ENCODE results near the gene CCSER1. TPM values are rescaled to one million over a fixed set of nuclear protein-coding genes. Genes with fewer than 3 reads are reported as not detected.

Gene CCSER1
- total RNA-seq, 2 donors from 2014 or later: 1.5 to 2.7 TPM

- no peak for TF ChIP-seq CTCF (IDR thresholded peaks at IDR 0.05)
- H3K36me3 ChIP-seq: no peaks in the 10 kb centered on the region
- no peaks in the 10 kb centered on the region for H3K4me1 ChIP-seq (ENCODE audit: control insufficient read depth in 1 of 2, low read depth in 2 of 2)
- H3K4me3 ChIP-seq: no peak overlapping the region
- no peaks in the 10 kb centered on the region for H3K9me3 ChIP-seq
- DNase-seq (ENCODE audit: low spot score): no peak
- H3K27ac ChIP-seq: no peak overlapping the region
- no peaks in the 10 kb centered on the region for H3K27me3 ChIP-seq (replicated peaks; ENCODE audit: insufficient read depth)
- ATAC-seq (ENCODE audit: insufficient number of reproducible peaks, low FRiP score, low read depth): no peak
Measured at GRCh38 chr4:90159193-90159592, 32.0 kb downstream of the CCSER1 start.

GRCh38 chr4:90160044-90160443, 32.9 kb downstream of the CCSER1 start:
- Histone ChIP-seq H3K27me3 (replicated peaks; ENCODE audit: insufficient read depth) (no peaks in the 10 kb centered on the region), H3K36me3 (no peaks in the 10 kb centered on the region), H3K9me3 (no peaks in the 10 kb centered on the region), H3K4me1 (ENCODE audit: control insufficient read depth in 1 of 2, low read depth in 2 of 2) (no peaks in the 10 kb centered on the region), H3K4me3 (no peak overlapping the region), H3K27ac (no peak overlapping the region)
- TF ChIP-seq CTCF (IDR thresholded peaks at IDR 0.05): no peak
- no peak for DNase-seq (ENCODE audit: low spot score)
- no peak for ATAC-seq (ENCODE audit: insufficient number of reproducible peaks, low FRiP score, low read depth)

- TF ChIP-seq CTCF (IDR thresholded peaks at IDR 0.05): no peak
- DNase-seq (ENCODE audit: low spot score): no peak
- ATAC-seq (ENCODE audit: insufficient number of reproducible peaks, low FRiP score, low read depth): no peak
- no peaks in the 10 kb centered on the region for H3K4me1 ChIP-seq (ENCODE audit: control insufficient read depth in 1 of 2, low read depth in 2 of 2)
- H3K36me3 ChIP-seq: no peaks in the 10 kb centered on the region
- no peaks in the 10 kb centered on the region for H3K9me3 ChIP-seq
- no peak overlapping the region for H3K27ac ChIP-seq
- H3K27me3 ChIP-seq (replicated peaks; ENCODE audit: insufficient read depth): no peaks in the 10 kb centered on the region
- no peak overlapping the region for H3K4me3 ChIP-seq
Measured at GRCh38 chr4:90162566-90162965, 35.4 kb downstream of the CCSER1 start.

- H3K9me3 ChIP-seq: no peaks in the 10 kb centered on the region
- H3K27me3 ChIP-seq (replicated peaks; ENCODE audit: insufficient read depth): no peaks in the 10 kb centered on the region
- no peak overlapping the region for H3K27ac ChIP-seq
- DNase-seq (ENCODE audit: low spot score): no peak
- ATAC-seq (ENCODE audit: insufficient number of reproducible peaks, low FRiP score, low read depth): no peak
- no peaks in the 10 kb centered on the region for H3K36me3 ChIP-seq
- no peaks in the 10 kb centered on the region for H3K4me1 ChIP-seq (ENCODE audit: control insufficient read depth in 1 of 2, low read depth in 2 of 2)
- no peak overlapping the region for H3K4me3 ChIP-seq
- no peak for TF ChIP-seq CTCF (IDR thresholded peaks at IDR 0.05)
Measured at GRCh38 chr4:90163872-90164271, 36.7 kb downstream of the CCSER1 start.

GRCh38 chr4:90165883-90166282, 38.7 kb downstream of the CCSER1 start:
- no peaks in the 10 kb centered on the region for H3K4me1 ChIP-seq (ENCODE audit: control insufficient read depth in 1 of 2, low read depth in 2 of 2)
- DNase-seq (ENCODE audit: low spot score) (no peak), ATAC-seq (ENCODE audit: insufficient number of reproducible peaks, low FRiP score, low read depth) (no peak)
- no peaks in the 10 kb centered on the region for H3K36me3 ChIP-seq
- no peak for TF ChIP-seq CTCF (IDR thresholded peaks at IDR 0.05)
- no peak overlapping the region for H3K27ac ChIP-seq
- H3K27me3 ChIP-seq (replicated peaks; ENCODE audit: insufficient read depth): no peaks in the 10 kb centered on the region
- no peak overlapping the region for H3K4me3 ChIP-seq
- no peaks in the 10 kb centered on the region for H3K9me3 ChIP-seq

All from thoracic aorta (tissue), 2 donors.